ENCODE measurements around the gene ULBP2.
"Not testable (repeated sequence)": the region's sequence is repeated elsewhere in the genome, so short reads cannot be mapped to it uniquely, and the experiment has no call there.

The ULBP2 gene

GRCh38 chr6:149909701-149910470 lies 31.9 kb upstream of the ULBP2 start:
- no peak for DNase-seq

GRCh38 chr6:149910721-149911151 lies 31.1 kb upstream of the ULBP2 start:
- no peak for DNase-seq

GRCh38 chr6:149912680-149913079 lies 29.1 kb upstream of the ULBP2 start:
- not testable (repeated sequence) for DNase-seq

GRCh38 chr6:149913085-149913484 lies 28.7 kb upstream of the ULBP2 start:
- DNase-seq = no peak

GRCh38 chr6:149913540-149914240 lies 28.1 kb upstream of the ULBP2 start:
- DNase-seq = no peak

- no peak for DNase-seq
Measured at GRCh38 chr6:149915970-149916865, 25.6 kb upstream of the ULBP2 start.

- no peak for DNase-seq
Measured at GRCh38 chr6:149917679-149918078, 24.1 kb upstream of the ULBP2 start.

- DNase-seq = no peak
Measured at GRCh38 chr6:149918151-149918905, 23.5 kb upstream of the ULBP2 start.

- DNase-seq = not testable (repeated sequence)
Measured at GRCh38 chr6:149919126-149919833, 22.5 kb upstream of the ULBP2 start.

GRCh38 chr6:149919834-149920225 lies 22.0 kb upstream of the ULBP2 start:
- no peak for DNase-seq

GRCh38 chr6:149921361-149921760 lies 20.5 kb upstream of the ULBP2 start:
- no peak for DNase-seq

GRCh38 chr6:149922091-149922490 lies 19.7 kb upstream of the ULBP2 start:
- not testable (repeated sequence) for DNase-seq

- peak; percentile 13 for DNase-seq
Measured at GRCh38 chr6:149922642-149923326, 19.0 kb upstream of the ULBP2 start, which contains the start of gene RAET1G. Gene RAET1G (minus strand): TSS chr6:149923121. CDS start chr6:149923010, 111 bp downstream.

- no peak for DNase-seq
Measured at GRCh38 chr6:149923327-149923986, 18.4 kb upstream of the ULBP2 start.

- no peak for DNase-seq
Measured at GRCh38 chr6:149924206-149924932, 17.4 kb upstream of the ULBP2 start.

GRCh38 chr6:149924933-149925252 lies 16.9 kb upstream of the ULBP2 start:
- DNase-seq = no peak

- no peak for DNase-seq
Measured at GRCh38 chr6:149925253-149925973, 16.4 kb upstream of the ULBP2 start.

- peak; percentile 69 for DNase-seq
Measured at GRCh38 chr6:149925974-149926777, 15.6 kb upstream of the ULBP2 start.
